ENCODE data around the gene ATP1A1. TPM values are rescaled to one million over a fixed set of nuclear protein-coding genes. Genes with fewer than 3 reads are reported as not detected.

ATP1A1 gene
- total and polyA plus RNA-seq, 2 donors (not counting 3 experiments of a cell fraction or from before 2014, with no cell fraction given), result 263 to 325 TPM

DNA sequence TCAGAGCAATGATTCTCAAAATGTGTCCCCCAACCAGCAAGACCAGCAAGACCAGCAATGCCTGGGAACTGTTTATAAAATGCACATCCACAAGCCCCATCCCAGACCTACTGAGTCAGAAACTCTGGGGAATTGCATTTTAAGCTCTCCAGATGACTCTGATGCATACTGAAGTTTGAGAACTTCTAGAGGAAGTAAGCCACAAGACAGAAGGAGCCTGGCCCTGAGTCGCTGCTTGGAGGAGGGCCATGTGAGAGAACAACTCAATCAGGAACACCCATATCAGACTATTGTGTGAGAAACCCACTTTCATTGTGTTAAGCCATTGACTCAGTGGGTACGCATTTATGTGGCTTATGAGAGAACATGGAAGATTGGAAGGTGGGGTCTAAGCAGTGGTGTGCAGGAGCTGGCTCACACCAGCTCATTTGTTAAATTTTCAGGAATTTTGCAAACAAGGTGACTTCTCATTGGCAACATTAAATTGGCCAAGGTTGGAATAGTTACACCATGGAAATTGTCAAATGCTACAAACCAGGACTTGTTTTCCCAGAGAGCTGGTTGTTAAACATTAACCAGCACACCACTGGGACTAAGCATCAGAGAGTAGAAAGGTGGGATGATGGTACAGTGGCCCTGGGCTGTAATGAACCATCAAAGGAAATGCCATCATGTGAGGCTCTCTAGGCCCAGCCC lies 38.9 kb downstream of the ATP1A1 start:
- no peak overlapping the region for H3K4me2 ChIP-seq (ENCODE audit: insufficient read depth, low read length)
- ChIA-PET POLR2A (no interaction called here), CTCF (interaction anchor here (1.0 to 2.2 kb wide), 3 partner anchors 74 to 273 kb away, joined by 3 to 5 read pairs (median 3); no protein-coding TSS in a partner anchor)
- no peaks in the 10 kb centered on the region for H3K4me1 ChIP-seq (ENCODE audit: control insufficient read depth, extremely low read depth, insufficient read depth, low read length)
- no peaks in the 10 kb centered on the region for H3K79me2 ChIP-seq (ENCODE audit: control insufficient read depth, insufficient read depth, low read length)
- no peaks in the 10 kb centered on the region for H4K20me1 ChIP-seq (replicated peaks; ENCODE audit: control insufficient read depth, extremely low read depth, insufficient read depth, low read length)
- DNase-seq (ENCODE audit: low read depth, low spot score), result no peak
- no peaks in the 10 kb centered on the region for H3K9me3 ChIP-seq (replicated peaks; ENCODE audit: control insufficient read depth, insufficient read depth, low read length)
- no TSS peak for BruUV-seq (replicated peaks)
- no peak overlapping the region for H3K4me3 ChIP-seq (replicated peaks in 1 of 3; ENCODE audit: insufficient read depth in 1 of 3, low read depth in 1 of 3, low read length in 3 of 3)
- no peak overlapping the region for H3K9ac ChIP-seq (replicated peaks; ENCODE audit: extremely low read depth, insufficient read depth, low read length)
- dilution Hi-C loops (cut with MboI; ENCODE audit: extremely low pct_ligation_motif_present, low sequenced_read_pairs) (no loop called here), intact Hi-C loops (cut with micrococcal nuclease) (no loop called here)
- TF ChIP-seq MYC (IDR thresholded peaks at IDR 0.05; ENCODE audit: low read depth, low read length), result no peak
- TF ChIP-seq, protein P1, sequence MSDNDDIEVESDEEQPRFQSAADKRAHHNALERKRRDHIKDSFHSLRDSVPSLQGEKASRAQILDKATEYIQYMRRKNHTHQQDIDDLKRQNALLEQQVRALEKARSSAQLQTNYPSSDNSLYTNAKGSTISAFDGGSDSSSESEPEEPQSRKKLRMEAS (IDR thresholded peaks at IDR 0.05; ENCODE audit: insufficient read depth, insufficient read length), result no peak
- TF ChIP-seq GATA2 (IDR thresholded peaks at IDR 0.05; ENCODE audit: insufficient read depth, insufficient read length, low read depth, low read length), result no peak
- TF ChIP-seq EZH2 (IDR thresholded peaks at IDR 0.05; ENCODE audit: borderline replicate concordance, low read depth, low read length, severe bottlenecking), result no peak
- no peak for TF ChIP-seq JUN (IDR thresholded peaks at IDR 0.05; ENCODE audit: borderline replicate concordance, insufficient read depth, insufficient read length, low read depth)
- TF ChIP-seq, protein P2, sequence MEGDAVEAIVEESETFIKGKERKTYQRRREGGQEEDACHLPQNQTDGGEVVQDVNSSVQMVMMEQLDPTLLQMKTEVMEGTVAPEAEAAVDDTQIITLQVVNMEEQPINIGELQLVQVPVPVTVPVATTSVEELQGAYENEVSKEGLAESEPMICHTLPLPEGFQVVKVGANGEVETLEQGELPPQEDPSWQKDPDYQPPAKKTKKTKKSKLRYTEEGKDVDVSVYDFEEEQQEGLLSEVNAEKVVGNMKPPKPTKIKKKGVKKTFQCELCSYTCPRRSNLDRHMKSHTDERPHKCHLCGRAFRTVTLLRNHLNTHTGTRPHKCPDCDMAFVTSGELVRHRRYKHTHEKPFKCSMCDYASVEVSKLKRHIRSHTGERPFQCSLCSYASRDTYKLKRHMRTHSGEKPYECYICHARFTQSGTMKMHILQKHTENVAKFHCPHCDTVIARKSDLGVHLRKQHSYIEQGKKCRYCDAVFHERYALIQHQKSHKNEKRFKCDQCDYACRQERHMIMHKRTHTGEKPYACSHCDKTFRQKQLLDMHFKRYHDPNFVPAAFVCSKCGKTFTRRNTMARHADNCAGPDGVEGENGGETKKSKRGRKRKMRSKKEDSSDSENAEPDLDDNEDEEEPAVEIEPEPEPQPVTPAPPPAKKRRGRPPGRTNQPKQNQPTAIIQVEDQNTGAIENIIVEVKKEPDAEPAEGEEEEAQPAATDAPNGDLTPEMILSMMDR (IDR thresholded peaks at IDR 0.05; ENCODE audit: extremely low read depth in 1 of 2, insufficient read depth in 1 of 2, low read depth in 1 of 2, low read length in 2 of 2), result no peak
- no peak for TF ChIP-seq POLR2AphosphoS5 (IDR thresholded peaks at IDR 0.05; ENCODE audit: insufficient read depth, low read depth, low read length)
- no peaks in the 10 kb centered on the region for H3K27me3 ChIP-seq (ENCODE audit: control insufficient read depth in 2 of 2, insufficient read depth in 2 of 2, low read length in 2 of 2)
- FAIRE-seq, result no peak
- no peak overlapping the region for H3K27ac ChIP-seq (ENCODE audit: insufficient read depth, low read depth, low read length)
- no peak overlapping the region for H2AFZ ChIP-seq (ENCODE audit: low read depth, low read length)
- H3K36me3 ChIP-seq (ENCODE audit: control insufficient read depth in 2 of 2, extremely low read depth in 1 of 2, insufficient read depth in 2 of 2, low read length in 2 of 2), result peaks cover 0 to 3% of the 10 kb centered on the region in 2 experiments
- no peaks in the 10 kb centered on the region for H3K9me1 ChIP-seq (replicated peaks; ENCODE audit: control insufficient read depth, extremely low read depth, insufficient read depth, low read length)
